ENCODE data around the gene ADORA2B.

Gene ADORA2B

DNA sequence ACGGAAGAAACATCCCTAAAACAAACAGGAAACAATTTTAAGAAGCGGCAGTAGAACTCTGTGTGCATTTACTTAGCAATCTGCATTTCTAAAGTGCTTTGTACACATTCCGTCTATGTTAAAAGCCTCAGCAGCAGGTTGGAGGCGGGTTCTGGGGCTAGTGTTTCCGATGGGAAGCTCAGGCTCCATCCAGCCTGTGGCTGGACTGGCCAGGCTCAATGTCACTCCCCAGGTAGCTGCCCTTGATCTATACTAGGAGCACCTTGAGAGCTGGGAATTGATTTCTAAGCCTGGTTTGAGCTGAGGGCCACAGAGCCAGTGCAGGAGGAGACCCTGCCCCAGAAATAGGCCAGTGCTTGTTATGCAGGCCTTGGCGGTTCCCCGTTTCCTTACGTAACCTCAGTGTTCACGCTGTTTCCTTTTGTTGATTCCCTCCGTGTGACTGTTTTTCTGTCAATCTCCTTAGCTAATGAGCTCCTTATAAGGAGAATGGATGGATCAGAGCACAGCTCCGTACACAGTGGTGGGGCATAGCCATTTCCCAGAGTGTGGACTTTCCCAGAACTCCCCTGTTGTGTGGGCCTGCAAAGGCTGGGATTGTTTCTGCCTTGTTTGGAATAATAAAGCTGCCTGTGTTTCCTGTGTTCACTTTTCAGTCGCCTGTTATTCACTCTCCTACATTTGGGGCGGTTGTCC, 21.4 kb downstream of the ADORA2B start:
- no peak overlapping the region for H3K9ac ChIP-seq
- no peak overlapping the region for H2AFZ ChIP-seq
- TF ChIP-seq, protein P1, sequence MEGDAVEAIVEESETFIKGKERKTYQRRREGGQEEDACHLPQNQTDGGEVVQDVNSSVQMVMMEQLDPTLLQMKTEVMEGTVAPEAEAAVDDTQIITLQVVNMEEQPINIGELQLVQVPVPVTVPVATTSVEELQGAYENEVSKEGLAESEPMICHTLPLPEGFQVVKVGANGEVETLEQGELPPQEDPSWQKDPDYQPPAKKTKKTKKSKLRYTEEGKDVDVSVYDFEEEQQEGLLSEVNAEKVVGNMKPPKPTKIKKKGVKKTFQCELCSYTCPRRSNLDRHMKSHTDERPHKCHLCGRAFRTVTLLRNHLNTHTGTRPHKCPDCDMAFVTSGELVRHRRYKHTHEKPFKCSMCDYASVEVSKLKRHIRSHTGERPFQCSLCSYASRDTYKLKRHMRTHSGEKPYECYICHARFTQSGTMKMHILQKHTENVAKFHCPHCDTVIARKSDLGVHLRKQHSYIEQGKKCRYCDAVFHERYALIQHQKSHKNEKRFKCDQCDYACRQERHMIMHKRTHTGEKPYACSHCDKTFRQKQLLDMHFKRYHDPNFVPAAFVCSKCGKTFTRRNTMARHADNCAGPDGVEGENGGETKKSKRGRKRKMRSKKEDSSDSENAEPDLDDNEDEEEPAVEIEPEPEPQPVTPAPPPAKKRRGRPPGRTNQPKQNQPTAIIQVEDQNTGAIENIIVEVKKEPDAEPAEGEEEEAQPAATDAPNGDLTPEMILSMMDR (IDR thresholded peaks at IDR 0.05), result no peak
- H3K4me1 ChIP-seq, result no peaks in the 10 kb centered on the region
- no peaks in the 10 kb centered on the region for H3K9me3 ChIP-seq (ENCODE audit: control insufficient read depth, low read length)
- H3K36me3 ChIP-seq (ENCODE audit: control insufficient read depth, insufficient read depth, low read length), result no peaks in the 10 kb centered on the region
- H3K27ac ChIP-seq, result no peak overlapping the region
- H3K79me2 ChIP-seq, result no peaks in the 10 kb centered on the region
- no peaks in the 10 kb centered on the region for H3K27me3 ChIP-seq (ENCODE audit: control insufficient read depth, insufficient read depth, low read length)
- H3K4me3 ChIP-seq (ENCODE audit: low read depth, low read length), result no peak overlapping the region
- H3K4me2 ChIP-seq (ENCODE audit: low read length), result no peak overlapping the region

GRCh38 chr17:15966879-15967248, 21.9 kb downstream of the ADORA2B start:
- Histone ChIP-seq H3K27ac (no peak overlapping the region), H3K4me2 (ENCODE audit: low read length) (no peak overlapping the region), H3K4me1 (no peaks in the 10 kb centered on the region), H3K9ac (no peak overlapping the region), H3K9me3 (ENCODE audit: control insufficient read depth, low read length) (no peaks in the 10 kb centered on the region), H3K27me3 (ENCODE audit: control insufficient read depth, insufficient read depth, low read length) (no peaks in the 10 kb centered on the region), H3K36me3 (ENCODE audit: control insufficient read depth, insufficient read depth, low read length) (no peaks in the 10 kb centered on the region), H2AFZ (no peak overlapping the region), H3K79me2 (no peaks in the 10 kb centered on the region), H3K4me3 (ENCODE audit: low read depth, low read length) (no peak overlapping the region)
- TF ChIP-seq, protein P1 (IDR thresholded peaks at IDR 0.05), result no peak

DNA sequence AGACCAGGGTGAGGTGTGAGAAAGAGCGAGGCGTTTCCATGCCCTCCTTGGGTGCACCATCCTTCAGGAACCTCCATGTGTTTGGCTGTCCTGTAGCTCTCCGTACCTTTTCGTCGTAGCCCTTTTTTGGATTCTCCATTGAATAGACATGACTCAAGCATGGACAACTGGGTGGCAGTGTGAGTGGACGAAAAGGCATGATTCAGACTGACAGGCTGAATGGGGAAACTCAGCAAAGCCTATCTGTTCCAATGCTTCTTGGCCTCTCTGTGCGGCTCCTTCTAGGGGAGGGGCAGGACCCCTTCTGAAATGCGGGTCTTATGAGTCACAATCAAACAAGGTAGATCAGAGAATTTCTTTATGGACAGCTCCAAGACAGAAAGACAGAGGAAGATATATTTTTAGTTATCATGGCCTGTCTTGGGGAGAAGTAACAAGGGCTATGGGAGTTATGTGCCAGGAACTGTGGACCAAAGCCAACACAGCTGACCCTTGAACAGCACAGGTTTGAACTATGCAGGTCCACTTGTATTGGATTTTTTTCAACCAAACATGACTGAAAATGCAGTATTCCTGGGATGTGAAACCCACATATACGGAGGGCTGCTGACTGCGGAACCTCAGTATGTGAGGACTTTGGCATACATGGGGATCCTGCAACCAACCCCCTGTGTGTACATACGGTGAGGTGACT, 22.9 kb downstream of the ADORA2B start:
- Histone ChIP-seq H3K36me3 (ENCODE audit: control insufficient read depth, insufficient read depth, low read length) (no peaks in the 10 kb centered on the region), H3K4me2 (ENCODE audit: low read length) (no peak overlapping the region), H3K4me1 (no peaks in the 10 kb centered on the region), H3K9ac (no peak overlapping the region), H2AFZ (no peak overlapping the region), H3K27me3 (ENCODE audit: control insufficient read depth, insufficient read depth, low read length) (no peaks in the 10 kb centered on the region), H3K4me3 (ENCODE audit: low read depth, low read length) (no peak overlapping the region), H3K27ac (no peak overlapping the region), H3K9me3 (ENCODE audit: control insufficient read depth, low read length) (no peaks in the 10 kb centered on the region), H3K79me2 (no peaks in the 10 kb centered on the region)
- TF ChIP-seq, protein P1 (IDR thresholded peaks at IDR 0.05), result no peak

GRCh38 chr17:15969463-15969862, 24.5 kb downstream of the ADORA2B start:
- H3K9ac ChIP-seq, result no peak overlapping the region
- H3K27ac ChIP-seq, result no peak overlapping the region
- no peaks in the 10 kb centered on the region for H3K36me3 ChIP-seq (ENCODE audit: control insufficient read depth, insufficient read depth, low read length)
- H3K9me3 ChIP-seq (ENCODE audit: control insufficient read depth, low read length), result no peaks in the 10 kb centered on the region
- H3K79me2 ChIP-seq, result no peaks in the 10 kb centered on the region
- H3K4me2 ChIP-seq (ENCODE audit: low read length), result no peak overlapping the region
- no peaks in the 10 kb centered on the region for H3K27me3 ChIP-seq (ENCODE audit: control insufficient read depth, insufficient read depth, low read length)
- no peak overlapping the region for H3K4me3 ChIP-seq (ENCODE audit: low read depth, low read length)
- no peak overlapping the region for H2AFZ ChIP-seq
- TF ChIP-seq, protein P1 (IDR thresholded peaks at IDR 0.05), result no peak
- H3K4me1 ChIP-seq, result no peaks in the 10 kb centered on the region

DNA sequence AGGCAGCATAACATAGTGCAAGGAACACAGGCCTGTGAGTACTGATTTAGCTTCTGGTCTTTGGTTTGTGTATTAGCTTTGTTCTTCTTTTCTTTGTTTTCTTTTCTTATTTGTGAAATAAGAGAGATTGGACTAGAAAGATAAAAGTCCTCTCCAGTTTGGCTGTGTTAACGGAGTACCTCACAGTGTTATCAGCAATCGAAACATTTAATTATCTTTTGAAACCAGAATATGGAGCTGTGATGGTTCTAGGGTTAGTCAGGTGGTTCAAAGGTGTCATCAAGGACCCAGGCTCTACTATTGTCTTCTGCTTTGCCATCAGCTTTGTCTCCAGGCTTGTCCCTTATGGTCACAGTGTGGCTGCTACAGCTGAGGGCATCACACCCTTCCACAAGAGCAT, 25.6 kb downstream of the ADORA2B start:
- Histone ChIP-seq H3K9ac (no peak overlapping the region), H3K27me3 (ENCODE audit: control insufficient read depth, insufficient read depth, low read length) (no peaks in the 10 kb centered on the region), H3K27ac (no peak overlapping the region), H3K36me3 (ENCODE audit: control insufficient read depth, insufficient read depth, low read length) (no peaks in the 10 kb centered on the region), H3K9me3 (ENCODE audit: control insufficient read depth, low read length) (no peaks in the 10 kb centered on the region), H3K4me2 (ENCODE audit: low read length) (no peak overlapping the region), H2AFZ (no peak overlapping the region), H3K4me3 (ENCODE audit: low read depth, low read length) (no peak overlapping the region), H3K79me2 (no peaks in the 10 kb centered on the region), H3K4me1 (no peaks in the 10 kb centered on the region)
- TF ChIP-seq, protein P1 (IDR thresholded peaks at IDR 0.05), result no peak
